K562 (cell line): ENCODE measurements around the gene ENTPD8. TPM values are rescaled to one million over a fixed set of nuclear protein-coding genes. Genes with fewer than 3 reads are reported as not detected.

Experiments used
- ATAC-seq: fragments of 200-7000 bp; cut with Tn5 transposase; 3 replicates; pipeline ENCODE4 v1.9.1; 2020; ENCODE audit warnings: moderate library complexity
- BruUV-seq: library from RNA; stranded (reverse); fragments of 400-500 nt; replicated peaks from 2 replicates; lab custom pipeline; 2021; lab: Mats Ljungman, UMichigan
- CTCF ChIA-PET: fragments of 300-600 bp; formaldehyde crosslinking; extraction: SDS; loops from one replicate; lab custom pipeline; 2021; ENCODE audit warnings: low intra/inter-chr PET ratio; lab: Yijun Ruan, JAX
- POLR2A ChIA-PET: fragments of 300-600, 350-650 bp; sonication (Branson Sonifier 250); formaldehyde crosslinking; extraction: SDS; loops from one replicate; lab custom pipeline; 2021; ENCODE audit warnings: antibody characterized with exemption, inconsistent platforms; lab: Yijun Ruan, JAX
- DNase-seq, 4 experiments: peaks; one replicate each; pipeline versions ENCODE4 v3.0.0 to v3.0.0-alpha.2; 2011 to 2018; ENCODE audit warnings: low spot score in 3 of 4, mixed read lengths in 3 of 4; ENCODE audit errors: extremely low read depth in 1 of 4
- FAIRE-seq: peaks from 2 replicates; lab custom pipeline; 2011; peaks lifted over from hg19 to GRCh38; lab: Jason Lieb, UNC
- H2AFZ ChIP-seq: 2 replicates; pipeline ENCODE4 v1.6.0; 2011; ENCODE audit warnings: low read depth, low read length, control low read depth, inconsistent platforms
- H3K27ac ChIP-seq: fragments of 200-600 bp; 3 replicates; pipeline ENCODE4 v1.8.0; 2011; ENCODE audit warnings: low read depth, mild to moderate bottlenecking, control low read depth, inconsistent platforms, low read length, moderate library complexity, mixed read lengths; ENCODE audit errors: extremely low read depth
- H3K27me3 ChIP-seq, 2 experiments: fragments of 300-600 bp in 1 of 2; 2 replicates in 1 of 2; 3 replicates in 1 of 2; pipeline versions ENCODE4 v1.6.0 to v1.8.0; 2011; ENCODE audit warnings: inconsistent platforms in 2 of 2, low read length in 2 of 2, mild to moderate bottlenecking in 1 of 2, mixed read lengths in 1 of 2, moderate library complexity in 1 of 2; ENCODE audit not compliant: control insufficient read depth in 2 of 2, insufficient read depth in 2 of 2
- H3K36me3 ChIP-seq: fragments of 300-600 bp; 3 replicates; pipeline ENCODE4 v1.8.0; 2011; ENCODE audit warnings: mild to moderate bottlenecking, low read length, inconsistent platforms; ENCODE audit not compliant: control insufficient read depth, insufficient read depth
- H3K4me1 ChIP-seq, 2 experiments: fragments of 200-600 bp in 1 of 2; replicated peaks in 1 of 2; 2 replicates in 1 of 2; 3 replicates in 1 of 2; pipeline versions ENCODE4 v1.5.1 to v1.8.0; 2011; ENCODE audit warnings: inconsistent platforms in 2 of 2, low read length in 2 of 2, mild to moderate bottlenecking in 1 of 2, mixed read lengths in 1 of 2, moderate library complexity in 1 of 2; ENCODE audit not compliant: control insufficient read depth in 2 of 2, insufficient read depth in 2 of 2
- H3K4me2 ChIP-seq: 2 replicates; pipeline ENCODE4 v1.6.1; 2011; ENCODE audit warnings: low read length, control low read depth, inconsistent platforms, mixed read lengths; ENCODE audit not compliant: insufficient read depth
- H3K4me3 ChIP-seq: fragments of 200-600 bp; sonication (generic), shearing (Covaris generic); 2 replicates; pipeline ENCODE4 v1.5.1; 2016; ENCODE audit warnings: control low read depth, inconsistent platforms
- H3K79me2 ChIP-seq: fragments of 200-600 bp; 3 replicates; pipeline ENCODE4 v1.8.0; 2011; ENCODE audit warnings: low read length, inconsistent platforms; ENCODE audit not compliant: control insufficient read depth, insufficient read depth
- H3K9ac ChIP-seq, 2 experiments: 2 replicates each; pipeline versions ENCODE4 v1.6.0 to v1.6.1; 2011; ENCODE audit warnings: low read depth in 2 of 2, low read length in 2 of 2, control low read depth in 1 of 2, inconsistent platforms in 1 of 2, mild to moderate bottlenecking in 1 of 2, mixed read lengths in 1 of 2; ENCODE audit not compliant: insufficient read depth in 1 of 2
- H3K9me1 ChIP-seq: one replicate; pipeline ENCODE4 v1.6.0; 2011; ENCODE audit warnings: inconsistent platforms, mild to moderate bottlenecking, low read length, moderate library complexity; ENCODE audit not compliant: control insufficient read depth, insufficient read depth
- H3K9me3 ChIP-seq: replicated peaks from 2 replicates; pipeline ENCODE4 v1.5.1; 2011; ENCODE audit warnings: low read depth, low read length, inconsistent platforms; ENCODE audit not compliant: control insufficient read depth, insufficient read depth
- H4K20me1 ChIP-seq: replicated peaks from 2 replicates; pipeline ENCODE4 v1.6.1; 2011; ENCODE audit warnings: low read length, inconsistent platforms, mixed read lengths; ENCODE audit not compliant: control insufficient read depth, insufficient read depth
- ATF1 ChIP-seq, 2 experiments: fragments of 450-650 bp in 1 of 2; IDR thresholded peaks; 2 replicates each; pipeline ENCODE4 v1.6.1; 2016; ENCODE audit warnings: missing compliant biosample characterization in 1 of 2, missing genetic modification characterization in 1 of 2
- CHCHD3 ChIP-seq: fragments of 250-450 bp; sonication (Bioruptor Pico); IDR thresholded peaks from 2 replicates; pipeline ENCODE4 v2.1.2; 2022; ENCODE audit warnings: mild to moderate bottlenecking
- HDGF ChIP-seq: fragments of 450-650 bp; IDR thresholded peaks from 2 replicates; pipeline ENCODE4 v1.6.1; 2016
- SMC3 ChIP-seq: conservative IDR thresholded peaks from 2 replicates; pipeline ENCODE4 v1.6.1; 2011; ENCODE audit warnings: low read depth, low read length, improper control_type of control experiment; ENCODE audit not compliant: insufficient read depth
- ZBTB1 ChIP-seq: sonication (generic); formaldehyde crosslinking; IDR thresholded peaks from 2 replicates; pipeline ENCODE4 v1.8.1; 2023; ENCODE audit warnings: missing genetic modification reagents, low read depth, mild to moderate bottlenecking, borderline replicate concordance
- ZBTB17 ChIP-seq: fragments of 450-650 bp; formaldehyde crosslinking; IDR thresholded peaks from 2 replicates; pipeline ENCODE4 v1.4.0; 2020; ENCODE audit warnings: mild to moderate bottlenecking
- ZKSCAN8 ChIP-seq: fragments of 200-800 bp; sonication (Bioruptor generic); IDR thresholded peaks from 2 replicates; pipeline ENCODE4 v1.6.1; 2016; ENCODE audit warnings: missing genetic modification characterization, missing compliant biosample characterization
- ZNF282 ChIP-seq: sonication (generic); formaldehyde crosslinking; IDR thresholded peaks from 2 replicates; pipeline ENCODE4 v1.8.1; 2023; ENCODE audit warnings: missing genetic modification reagents
- WGBS: fragments of 100-300 bp; shearing (Covaris generic); methylation state at CpG from one replicate; pipeline ENCODE4 v1.1.6; 2016; ENCODE audit warnings: low coverage, mixed read lengths; ENCODE audit not compliant: insufficient coverage; ENCODE audit errors: missing lambda C conversion rate; 5-methylcytosine and 5-hydroxymethylcytosine counted together
- in situ Hi-C: fragments of 300-500 bp; cut with MboI; formaldehyde crosslinking; loops from 4 replicates; pipeline ENCODE4 v1.15.0; 2018; ENCODE audit warnings: inconsistent platforms, mixed read lengths
- intact Hi-C: fragments of 100-400 bp; cut with micrococcal nuclease; formaldehyde crosslinking; loops from 2 replicates; pipeline ENCODE4 v1.14.2; 2022
- polyA plus RNA-seq, 8 experiments: library from polyadenylated mRNA; depleted of rRNA in 4 of 8; stranded (reverse) in 5 of 8; unstranded in 3 of 8; fragments of >200 nt; fragmentation: Nextera tagmentation in 2 of 8; fragmentation: Illumina TruSeq in 1 of 8; extraction: Ambion mirVana in 2 of 8; extraction: Trizol in 1 of 8; gene quantifications; 2 replicates each; pipeline versions ENCODE4 v1.2.1 to v1.2.3, GENCODE V29; 2011 to 2014; ENCODE audit warnings: inconsistent platforms in 1 of 8, missing spikeins in 1 of 8
- total RNA-seq, 7 experiments: library from RNA; depleted of rRNA in 6 of 7; stranded (reverse); fragments of >200 nt in 6 of 7; fragmentation: Illumina TruSeq in 2 of 7; extraction: Trizol in 2 of 7; gene quantifications; 2 replicates each; pipeline versions ENCODE4 v1.2.1 to v1.2.3, GENCODE V29; 2011 to 2021; ENCODE audit warnings: low replicate concordance in 1 of 7
- TF ChIP-seq, protein P1 (sequence below), 3 experiments: fragments of 200-800 bp in 1 of 3; sonication (Bioruptor generic) in 1 of 3; sonication (generic) in 1 of 3; formaldehyde crosslinking in 1 of 3; IDR thresholded peaks; 2 replicates each; pipeline versions ENCODE4 v1.6.1 to v1.8.0; 2016 to 2022; ENCODE audit warnings: mild to moderate bottlenecking in 2 of 3, missing compliant biosample characterization in 2 of 3, missing genetic modification characterization in 2 of 3, missing genetic modification reagents in 1 of 3
- TF ChIP-seq, protein P2 (sequence below), 2 experiments: fragments of 450-650 bp; formaldehyde crosslinking in 1 of 2; IDR thresholded peaks; 2 replicates each; pipeline versions ENCODE4 v1.4.0 to v1.6.1; 2014 to 2020; ENCODE audit warnings: mild to moderate bottlenecking in 2 of 2, borderline replicate concordance in 1 of 2, low read depth in 1 of 2

ENTPD8 gene
- total and polyA plus RNA-seq, 9 of the 15 experiments (the other 6 are each of a cell fraction or from before 2014, with no cell fraction given), result 0.06 to 0.27 (median 0.19) TPM; not detected in 5

DNA sequence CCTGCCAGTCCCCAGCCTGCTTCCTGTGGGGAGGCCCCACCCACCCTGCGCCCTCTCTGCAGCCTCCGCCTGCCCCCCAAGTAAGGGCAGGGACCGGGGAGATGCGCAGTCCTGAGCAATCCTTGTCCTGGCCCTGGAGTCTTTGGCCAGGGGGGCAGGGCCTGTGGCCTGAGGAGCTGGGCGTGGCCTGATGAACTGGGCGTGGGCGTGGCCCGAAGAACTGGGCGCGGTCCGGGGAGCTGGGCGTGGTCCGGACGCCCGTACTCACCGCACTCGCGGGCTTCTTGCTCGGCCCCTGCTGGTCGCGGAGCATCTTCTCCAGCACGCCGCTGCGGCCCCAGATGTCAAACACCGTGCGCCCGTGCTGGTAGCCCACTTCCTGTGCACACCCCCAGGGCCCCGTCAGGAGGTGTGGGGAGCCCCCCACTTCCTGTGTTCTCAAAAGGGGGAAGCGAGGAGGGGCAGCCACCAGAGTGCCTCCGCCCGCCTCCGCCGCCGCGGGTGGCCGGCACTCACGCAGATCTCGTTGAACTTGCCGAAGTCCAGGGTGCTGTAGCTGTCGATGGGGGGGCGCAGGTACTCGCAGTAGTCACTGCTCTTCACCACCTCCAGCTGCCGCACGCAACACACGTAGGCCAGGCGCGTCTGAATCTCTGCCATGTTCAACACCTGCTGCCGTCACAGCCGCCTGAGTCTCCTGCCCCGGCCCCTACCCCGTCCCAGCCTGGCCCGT is 20.7 kb upstream of the ENTPD8 start (continued):
- TF ChIP-seq ATF1 (CRISPR knock-in tag; IDR thresholded peaks at IDR 0.05), result no peak
- peak; percentile 51 for TF ChIP-seq ATF1 (tag; IDR thresholded peaks at IDR 0.05)
- 0 out of 2 replicates have a peak, but pooled peaks have one; percentile 33 for TF ChIP-seq HDGF
- peak; percentile 27; the same call in 1 of the 2 replicates for TF ChIP-seq SMC3
- TF ChIP-seq ZBTB17 (CRISPR knock-in tag), result no peak
- no peak for TF ChIP-seq ZNF282 (CRISPR knock-in tag)

- BruUV-seq, result no TSS peak
- Histone ChIP-seq H3K4me3 (no peak overlapping the region), H3K9me1 (no peaks in the 10 kb centered on the region), H3K9me3 (no peaks in the 10 kb centered on the region), H2AFZ (peak overlapping the region; percentile 86; the same call in 1 of the 2 replicates), H3K27me3 (no peaks in the 10 kb centered on the region), H3K9ac (peak overlapping the region; percentile 1 to 97; a peak in 2 of 4 replicates), H3K4me2 (peak overlapping the region; percentile 75), H3K36me3 (peaks cover 18% of the 10 kb centered on the region; the same call in 1 of the 3 replicates), H3K4me1 (peaks cover 17 to 97% of the 10 kb centered on the region in 2 experiments), H3K79me2 (peaks cover 12% of the 10 kb centered on the region), H3K27ac (no peak overlapping the region), H4K20me1 (no peaks in the 10 kb centered on the region)
- 53% methylated on average over 5 of the region's 21 CpGs for WGBS
- POLR2A ChIA-PET, result no interaction called here
- no peak for DNase-seq
- no peak for FAIRE-seq
- no peak for ATAC-seq
- intact Hi-C loops (loop anchor here (2.0 kb wide), 1 partner anchor 32 kb away; no protein-coding TSS in a partner anchor), in situ Hi-C loops (no loop called here)
- CTCF ChIA-PET, result no interaction called here
- no peak for TF ChIP-seq CHCHD3
- no peak for TF ChIP-seq ZBTB1
- no peak for TF ChIP-seq ZKSCAN8 (CRISPR knock-in tag)
- TF ChIP-seq, protein P1, sequence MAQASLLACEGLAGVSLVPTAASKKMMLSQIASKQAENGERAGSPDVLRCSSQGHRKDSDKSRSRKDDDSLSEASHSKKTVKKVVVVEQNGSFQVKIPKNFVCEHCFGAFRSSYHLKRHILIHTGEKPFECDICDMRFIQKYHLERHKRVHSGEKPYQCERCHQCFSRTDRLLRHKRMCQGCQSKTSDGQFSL (CRISPR knock-in tag; IDR thresholded peaks at IDR 0.05), result peak; percentile 44; the same call in 1 of the 2 replicates
- TF ChIP-seq, protein P1 (tag; IDR thresholded peaks at IDR 0.05), result no peak
- TF ChIP-seq, protein P2, sequence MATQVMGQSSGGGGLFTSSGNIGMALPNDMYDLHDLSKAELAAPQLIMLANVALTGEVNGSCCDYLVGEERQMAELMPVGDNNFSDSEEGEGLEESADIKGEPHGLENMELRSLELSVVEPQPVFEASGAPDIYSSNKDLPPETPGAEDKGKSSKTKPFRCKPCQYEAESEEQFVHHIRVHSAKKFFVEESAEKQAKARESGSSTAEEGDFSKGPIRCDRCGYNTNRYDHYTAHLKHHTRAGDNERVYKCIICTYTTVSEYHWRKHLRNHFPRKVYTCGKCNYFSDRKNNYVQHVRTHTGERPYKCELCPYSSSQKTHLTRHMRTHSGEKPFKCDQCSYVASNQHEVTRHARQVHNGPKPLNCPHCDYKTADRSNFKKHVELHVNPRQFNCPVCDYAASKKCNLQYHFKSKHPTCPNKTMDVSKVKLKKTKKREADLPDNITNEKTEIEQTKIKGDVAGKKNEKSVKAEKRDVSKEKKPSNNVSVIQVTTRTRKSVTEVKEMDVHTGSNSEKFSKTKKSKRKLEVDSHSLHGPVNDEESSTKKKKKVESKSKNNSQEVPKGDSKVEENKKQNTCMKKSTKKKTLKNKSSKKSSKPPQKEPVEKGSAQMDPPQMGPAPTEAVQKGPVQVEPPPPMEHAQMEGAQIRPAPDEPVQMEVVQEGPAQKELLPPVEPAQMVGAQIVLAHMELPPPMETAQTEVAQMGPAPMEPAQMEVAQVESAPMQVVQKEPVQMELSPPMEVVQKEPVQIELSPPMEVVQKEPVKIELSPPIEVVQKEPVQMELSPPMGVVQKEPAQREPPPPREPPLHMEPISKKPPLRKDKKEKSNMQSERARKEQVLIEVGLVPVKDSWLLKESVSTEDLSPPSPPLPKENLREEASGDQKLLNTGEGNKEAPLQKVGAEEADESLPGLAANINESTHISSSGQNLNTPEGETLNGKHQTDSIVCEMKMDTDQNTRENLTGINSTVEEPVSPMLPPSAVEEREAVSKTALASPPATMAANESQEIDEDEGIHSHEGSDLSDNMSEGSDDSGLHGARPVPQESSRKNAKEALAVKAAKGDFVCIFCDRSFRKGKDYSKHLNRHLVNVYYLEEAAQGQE (IDR thresholded peaks at IDR 0.05; ENCODE audit: borderline replicate concordance), result no peak
- TF ChIP-seq, protein P2 (CRISPR knock-in tag; IDR thresholded peaks at IDR 0.05; ENCODE audit: low read depth), result no peak
Measured at GRCh38 chr9:137461316-137461662, 20.1 kb upstream of the ENTPD8 start.
